ENCODE results near the gene GPX4. TPM values are rescaled to one million over a fixed set of nuclear protein-coding genes. Genes with fewer than 3 reads are reported as not detected.

Gene GPX4
- total and polyA plus RNA-seq, 9 of the 15 experiments (the other 6 are each of a cell fraction or from before 2014, with no cell fraction given), result 61.4 to 661 (median 349) TPM

DNA sequence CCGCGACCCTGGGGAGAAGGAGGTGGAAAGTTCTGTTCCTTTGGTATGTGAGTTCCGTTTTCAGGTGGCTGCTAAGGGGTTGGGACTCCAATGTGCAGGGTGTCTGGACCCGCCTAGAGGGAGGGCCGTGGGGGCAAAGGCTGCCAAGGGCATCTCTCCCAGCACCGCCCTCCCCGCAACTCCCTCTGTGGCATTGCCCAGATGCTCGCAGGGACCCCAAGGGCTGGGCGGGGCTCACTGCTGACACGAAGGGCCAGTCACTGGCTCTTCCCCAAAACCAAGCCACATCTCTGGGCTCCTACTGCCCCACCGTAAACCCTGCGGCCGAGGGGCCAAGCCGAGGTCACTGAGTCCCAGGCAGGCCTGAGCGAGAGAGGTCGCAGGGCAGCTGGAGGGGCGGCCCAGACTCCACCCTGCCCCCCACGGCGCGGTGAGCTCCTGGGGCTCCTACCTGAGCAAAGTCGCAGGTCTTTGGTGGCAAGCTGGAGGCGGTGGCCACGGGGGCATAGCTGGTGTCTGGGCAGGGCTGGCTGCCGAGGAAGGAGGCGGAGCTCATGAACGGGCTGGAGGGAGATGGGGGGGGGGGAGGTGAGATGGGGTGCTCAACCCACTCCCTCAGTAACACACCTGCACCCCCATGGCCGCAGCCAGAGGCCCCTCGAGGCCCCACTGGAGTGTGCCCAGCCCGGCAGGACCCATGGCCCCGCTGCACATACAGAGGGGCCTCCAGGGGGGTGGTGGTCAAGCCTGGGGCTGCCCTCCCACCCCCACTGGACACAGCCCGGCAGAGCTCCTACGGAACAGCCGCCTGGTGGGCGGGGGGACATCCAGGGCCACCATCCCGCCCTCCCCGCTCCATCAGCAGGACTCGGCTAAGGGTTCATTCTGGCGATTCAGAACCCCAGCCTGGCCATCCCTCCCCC is 43.3 kb downstream of the GPX4 start:
- Histone ChIP-seq H3K9me1 (ENCODE audit: control insufficient read depth, insufficient read depth, low read length) (no peaks in the 10 kb centered on the region), H2AFZ (ENCODE audit: low read depth, low read length) (no peak overlapping the region), H3K36me3 (ENCODE audit: control insufficient read depth, insufficient read depth, low read length) (peaks cover 46% of the 10 kb centered on the region; the same call in 2 of the 3 replicates), H3K27me3 (ENCODE audit: control insufficient read depth in 2 of 2, insufficient read depth in 2 of 2, low read length in 2 of 2) (no peaks in the 10 kb centered on the region), H3K27ac (ENCODE audit: extremely low read depth, low read depth, low read length) (no peak overlapping the region), H3K9me3 (replicated peaks; ENCODE audit: control insufficient read depth, insufficient read depth, low read depth, low read length) (no peaks in the 10 kb centered on the region), H3K4me1 (replicated peaks in 1 of 2; ENCODE audit: control insufficient read depth in 2 of 2, insufficient read depth in 2 of 2, low read length in 2 of 2) (peaks cover 0 to 60% of the 10 kb centered on the region in 2 experiments; a peak in 2 of 5 replicates), H3K4me2 (ENCODE audit: insufficient read depth, low read length) (no peak overlapping the region), H3K79me2 (ENCODE audit: control insufficient read depth, insufficient read depth, low read length) (no peaks in the 10 kb centered on the region), H3K9ac (ENCODE audit: insufficient read depth in 1 of 2, low read depth in 2 of 2, low read length in 2 of 2) (no peak overlapping the region; a peak in 1 of 4 replicates), H4K20me1 (replicated peaks; ENCODE audit: control insufficient read depth, insufficient read depth, low read length) (no peaks in the 10 kb centered on the region), H3K4me3 (no peak overlapping the region)
- ATAC-seq, result no peak
- TF ChIP-seq, protein P1, sequence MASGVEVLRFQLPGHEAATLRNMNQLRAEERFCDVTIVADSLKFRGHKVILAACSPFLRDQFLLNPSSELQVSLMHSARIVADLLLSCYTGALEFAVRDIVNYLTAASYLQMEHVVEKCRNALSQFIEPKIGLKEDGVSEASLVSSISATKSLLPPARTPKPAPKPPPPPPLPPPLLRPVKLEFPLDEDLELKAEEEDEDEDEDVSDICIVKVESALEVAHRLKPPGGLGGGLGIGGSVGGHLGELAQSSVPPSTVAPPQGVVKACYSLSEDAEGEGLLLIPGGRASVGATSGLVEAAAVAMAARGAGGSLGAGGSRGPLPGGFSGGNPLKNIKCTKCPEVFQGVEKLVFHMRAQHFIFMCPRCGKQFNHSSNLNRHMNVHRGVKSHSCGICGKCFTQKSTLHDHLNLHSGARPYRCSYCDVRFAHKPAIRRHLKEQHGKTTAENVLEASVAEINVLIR (CRISPR knock-in tag; IDR thresholded peaks at IDR 0.05), result no peak
- TF ChIP-seq, protein P2, sequence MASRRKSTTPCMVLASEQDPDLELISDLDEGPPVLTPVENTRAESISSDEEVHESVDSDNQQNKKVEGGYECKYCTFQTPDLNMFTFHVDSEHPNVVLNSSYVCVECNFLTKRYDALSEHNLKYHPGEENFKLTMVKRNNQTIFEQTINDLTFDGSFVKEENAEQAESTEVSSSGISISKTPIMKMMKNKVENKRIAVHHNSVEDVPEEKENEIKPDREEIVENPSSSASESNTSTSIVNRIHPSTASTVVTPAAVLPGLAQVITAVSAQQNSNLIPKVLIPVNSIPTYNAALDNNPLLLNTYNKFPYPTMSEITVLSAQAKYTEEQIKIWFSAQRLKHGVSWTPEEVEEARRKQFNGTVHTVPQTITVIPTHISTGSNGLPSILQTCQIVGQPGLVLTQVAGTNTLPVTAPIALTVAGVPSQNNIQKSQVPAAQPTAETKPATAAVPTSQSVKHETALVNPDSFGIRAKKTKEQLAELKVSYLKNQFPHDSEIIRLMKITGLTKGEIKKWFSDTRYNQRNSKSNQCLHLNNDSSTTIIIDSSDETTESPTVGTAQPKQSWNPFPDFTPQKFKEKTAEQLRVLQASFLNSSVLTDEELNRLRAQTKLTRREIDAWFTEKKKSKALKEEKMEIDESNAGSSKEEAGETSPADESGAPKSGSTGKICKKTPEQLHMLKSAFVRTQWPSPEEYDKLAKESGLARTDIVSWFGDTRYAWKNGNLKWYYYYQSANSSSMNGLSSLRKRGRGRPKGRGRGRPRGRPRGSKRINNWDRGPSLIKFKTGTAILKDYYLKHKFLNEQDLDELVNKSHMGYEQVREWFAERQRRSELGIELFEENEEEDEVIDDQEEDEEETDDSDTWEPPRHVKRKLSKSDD (conservative IDR thresholded peaks at IDR 0.05; ENCODE audit: low read length), result no peak
- intact Hi-C loops (cut with micrococcal nuclease) (no loop called here), in situ Hi-C loops (cut with MboI) (no loop called here)
- DNase-seq (ENCODE audit: extremely low read depth in 1 of 4, low spot score in 3 of 4), result no peak
- no TSS peak for BruUV-seq (replicated peaks)
- no peak for FAIRE-seq
- ChIA-PET CTCF (ENCODE audit: low intra/inter-chr PET ratio) (no interaction called here), POLR2A (interaction anchor here (0.6 to 1.7 kb wide), 2 partner anchors 16 to 136 kb away, joined by 3 to 4 read pairs; no protein-coding TSS in a partner anchor)
- WGBS (ENCODE audit: insufficient coverage, low coverage, missing lambda C conversion rate), result 83% methylated on average over 24 of the region's 38 CpGs
